ENCODE measurements around the gene ABHD4.
"Not testable (repeated sequence)": the region's sequence is repeated elsewhere in the genome, so short reads cannot be mapped to it uniquely, and the experiment has no call there.

ABHD4 gene

GRCh38 chr14:22553445-22553844, 44.7 kb upstream of the ABHD4 start:
- no peaks in the 10 kb centered on the region for H3K9me3 ChIP-seq (ENCODE audit: insufficient read depth, low read depth, low read length)
- H3K4me2 ChIP-seq (ENCODE audit: low read depth, low read length, poor library complexity, severe bottlenecking) = peak overlapping the region; percentile 6
- no peak overlapping the region for H2AFZ ChIP-seq (ENCODE audit: low read length)
- H3K4me3 ChIP-seq (ENCODE audit: low read length, poor library complexity, severe bottlenecking) = no peak overlapping the region
- H3K4me1 ChIP-seq (ENCODE audit: insufficient read depth, low read length, poor library complexity, severe bottlenecking) = peaks cover 88% of the 10 kb centered on the region
- H3K27me3 ChIP-seq (ENCODE audit: insufficient read depth, low read length, poor library complexity, severe bottlenecking) = no peaks in the 10 kb centered on the region
- peaks cover 51% of the 10 kb centered on the region; the same call in 1 of the 2 replicates for H3K36me3 ChIP-seq (ENCODE audit: insufficient read depth, low read length)
- peaks cover 65% of the 10 kb centered on the region for H3K79me2 ChIP-seq (ENCODE audit: insufficient read depth, low read length)
- TF ChIP-seq EZH2phosphoT487 (IDR thresholded peaks at IDR 0.05; ENCODE audit: borderline replicate concordance) = no peak
- no peak for TF ChIP-seq CTCF (conservative IDR thresholded peaks at IDR 0.05; ENCODE audit: low read length)
- no peaks in the 10 kb centered on the region for H3K9me2 ChIP-seq (replicated peaks; ENCODE audit: low read depth, low read length)
- peak overlapping the region; percentile 91 for H3K9ac ChIP-seq (ENCODE audit: low read depth, low read length, poor library complexity, severe bottlenecking)
- no peaks in the 10 kb centered on the region for H4K20me1 ChIP-seq (ENCODE audit: insufficient read depth, low read length, poor library complexity, severe bottlenecking)
- peaks cover 26% of the 10 kb centered on the region for H3F3A ChIP-seq (ENCODE audit: low read depth)

- not testable (repeated sequence) for H3K4me3 ChIP-seq (ENCODE audit: low read length, poor library complexity, severe bottlenecking); H3K9me3 ChIP-seq (ENCODE audit: insufficient read depth, low read depth, low read length); H4K20me1 ChIP-seq (ENCODE audit: insufficient read depth, low read length, poor library complexity, severe bottlenecking); H3K9me2 ChIP-seq (replicated peaks; ENCODE audit: low read depth, low read length); H2AFZ ChIP-seq (ENCODE audit: low read length); H3K27me3 ChIP-seq (ENCODE audit: insufficient read depth, low read length, poor library complexity, severe bottlenecking)
- H3K4me1 ChIP-seq (ENCODE audit: insufficient read depth, low read length, poor library complexity, severe bottlenecking) = peaks cover 91% of the 10 kb centered on the region
- H3F3A ChIP-seq (ENCODE audit: low read depth) = peaks cover 26% of the 10 kb centered on the region
- peaks cover 68% of the 10 kb centered on the region for H3K79me2 ChIP-seq (ENCODE audit: insufficient read depth, low read length)
- peak overlapping the region; percentile 6 for H3K4me2 ChIP-seq (ENCODE audit: low read depth, low read length, poor library complexity, severe bottlenecking)
- peaks cover 48% of the 10 kb centered on the region; the same call in 1 of the 2 replicates for H3K36me3 ChIP-seq (ENCODE audit: insufficient read depth, low read length)
- peak overlapping the region; percentile 91 for H3K9ac ChIP-seq (ENCODE audit: low read depth, low read length, poor library complexity, severe bottlenecking)
Observed at GRCh38 chr14:22553861-22554497, 44.1 kb upstream of the ABHD4 start.

DNA sequence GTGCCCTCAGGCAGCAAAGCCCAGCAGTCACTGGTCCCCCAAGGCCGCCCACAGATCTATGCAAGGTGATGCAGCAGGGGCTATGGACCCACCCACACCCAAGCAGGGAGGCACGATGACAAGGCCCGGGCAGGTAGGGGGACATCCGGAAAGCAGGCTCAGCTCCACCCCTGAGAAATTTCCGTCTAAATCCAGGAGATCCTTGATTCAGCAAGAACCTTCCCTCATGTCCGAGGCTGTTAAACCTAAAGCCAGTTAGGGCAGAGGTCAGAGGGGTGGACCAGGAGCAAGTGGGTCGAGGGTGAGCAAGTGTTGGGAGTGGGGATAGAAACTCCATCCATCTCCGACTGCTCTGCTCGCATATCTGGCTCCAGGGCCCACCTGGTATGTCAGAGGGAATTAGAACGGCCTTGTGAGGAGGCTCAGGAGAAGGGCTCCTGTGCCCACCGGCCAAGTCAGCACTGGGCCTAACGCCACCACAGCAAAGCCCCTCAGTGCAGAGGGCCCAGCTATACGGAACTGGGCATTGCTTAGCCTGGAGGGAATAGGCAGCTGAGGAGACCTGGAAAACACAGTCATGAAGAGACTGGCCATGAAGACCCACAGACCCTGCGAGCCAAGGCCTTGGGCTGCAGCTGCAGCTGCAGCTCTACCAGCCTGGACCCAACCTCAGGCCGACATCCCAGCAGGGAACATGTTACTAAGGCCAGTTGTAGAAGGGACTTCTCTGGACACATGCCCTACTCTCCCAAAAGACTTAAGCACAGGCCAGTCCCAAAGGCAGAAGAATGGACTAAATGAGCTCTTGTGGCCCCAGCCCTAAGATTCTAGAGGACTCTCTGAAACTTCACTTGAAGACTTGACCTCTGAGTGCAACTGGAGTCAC, 43.4 kb upstream of the ABHD4 start:
- Histone ChIP-seq H4K20me1 (ENCODE audit: insufficient read depth, low read length, poor library complexity, severe bottlenecking) (no peaks in the 10 kb centered on the region), H3K27me3 (ENCODE audit: insufficient read depth, low read length, poor library complexity, severe bottlenecking) (no peaks in the 10 kb centered on the region), H3K4me1 (ENCODE audit: insufficient read depth, low read length, poor library complexity, severe bottlenecking) (peaks cover 90% of the 10 kb centered on the region), H3K79me2 (ENCODE audit: insufficient read depth, low read length) (peaks cover 70% of the 10 kb centered on the region), H3F3A (ENCODE audit: low read depth) (peaks cover 22% of the 10 kb centered on the region), H3K36me3 (ENCODE audit: insufficient read depth, low read length) (peaks cover 41% of the 10 kb centered on the region; the same call in 1 of the 2 replicates), H3K9me2 (replicated peaks; ENCODE audit: low read depth, low read length) (no peaks in the 10 kb centered on the region), H3K9me3 (ENCODE audit: insufficient read depth, low read depth, low read length) (no peaks in the 10 kb centered on the region), H3K9ac (ENCODE audit: low read depth, low read length, poor library complexity, severe bottlenecking) (peak overlapping the region; percentile 91), H2AFZ (ENCODE audit: low read length) (no peak overlapping the region), H3K4me2 (ENCODE audit: low read depth, low read length, poor library complexity, severe bottlenecking) (peak overlapping the region; percentile 87), H3K4me3 (ENCODE audit: low read length, poor library complexity, severe bottlenecking) (peak overlapping the region; percentile 67)
- TF ChIP-seq CTCF (conservative IDR thresholded peaks at IDR 0.05; ENCODE audit: low read length) = no peak
- TF ChIP-seq EZH2phosphoT487 (IDR thresholded peaks at IDR 0.05; ENCODE audit: borderline replicate concordance) = no peak
